ENCODE measurements around the gene PCDHB9. TPM values are rescaled to one million over a fixed set of nuclear protein-coding genes. Genes with fewer than 3 reads are reported as not detected.
"Not testable (repeated sequence)": the region's sequence is repeated elsewhere in the genome, so short reads cannot be mapped to it uniquely, and the experiment has no call there.

The PCDHB9 gene
- total RNA-seq, 1 experiment from 2014 or later = not detected

DNA sequence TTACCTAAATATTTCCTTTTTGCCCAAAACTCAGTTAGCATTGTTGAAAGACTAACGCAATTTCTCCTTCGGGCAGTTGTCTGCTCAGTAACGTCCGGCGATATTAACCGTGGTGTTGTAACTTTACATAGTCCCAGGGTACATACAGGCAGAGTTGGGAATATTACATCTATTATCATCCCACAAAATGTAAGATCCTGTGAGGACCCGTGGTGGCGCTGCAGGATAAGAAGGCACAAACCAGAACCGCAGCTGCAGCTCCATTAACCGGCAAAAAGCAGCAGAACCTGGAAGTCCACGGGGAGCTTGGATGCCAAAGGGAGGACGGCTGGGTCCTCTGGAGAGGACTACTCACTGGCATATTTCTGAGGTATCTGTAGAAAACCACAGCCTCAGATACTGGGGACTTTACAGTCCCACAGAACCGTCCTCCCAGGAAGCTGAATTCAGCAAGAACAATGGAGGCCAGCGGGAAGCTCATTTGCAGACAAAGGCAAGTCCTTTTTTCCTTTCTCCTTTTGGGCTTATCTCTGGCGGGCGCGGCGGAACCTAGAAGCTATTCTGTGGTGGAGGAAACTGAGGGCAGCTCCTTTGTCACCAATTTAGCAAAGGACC is 9.3 kb upstream of the PCDHB9 start, which contains the start of gene PCDHB8:
PCDHB8 (plus strand) TSS at position 214 of the 615 bp plus-strand sequence; CDS start at position 459, 245 bp downstream.
- not testable (repeated sequence) for H3K27me3 ChIP-seq (ENCODE audit: control insufficient read depth, insufficient read depth, low read length); H3K36me3 ChIP-seq (replicated peaks; ENCODE audit: control insufficient read depth, insufficient read depth, low read length); H3K4me3 ChIP-seq (ENCODE audit: insufficient read depth, low read depth, low read length)
- peak; percentile 51 for DNase-seq

DNA sequence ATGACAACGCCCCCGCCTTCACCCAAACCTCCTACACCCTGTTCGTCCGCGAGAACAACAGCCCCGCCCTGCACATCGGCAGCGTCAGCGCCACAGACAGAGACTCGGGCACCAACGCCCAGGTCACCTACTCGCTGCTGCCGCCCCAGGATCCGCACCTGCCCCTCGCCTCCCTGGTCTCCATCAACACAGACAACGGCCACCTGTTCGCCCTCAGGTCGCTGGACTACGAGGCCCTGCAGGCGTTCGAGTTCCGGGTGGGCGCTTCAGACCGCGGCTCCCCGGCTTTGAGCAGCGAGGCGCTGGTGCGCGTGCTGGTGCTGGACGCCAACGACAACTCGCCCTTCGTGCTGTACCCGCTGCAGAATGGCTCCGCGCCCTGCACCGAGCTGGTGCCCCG is 7.6 kb upstream of the PCDHB9 start:
- H3K4me3 ChIP-seq (ENCODE audit: insufficient read depth, low read depth, low read length); H3K36me3 ChIP-seq (replicated peaks; ENCODE audit: control insufficient read depth, insufficient read depth, low read length); DNase-seq; H3K27me3 ChIP-seq (ENCODE audit: control insufficient read depth, insufficient read depth, low read length): not testable (repeated sequence)

DNA sequence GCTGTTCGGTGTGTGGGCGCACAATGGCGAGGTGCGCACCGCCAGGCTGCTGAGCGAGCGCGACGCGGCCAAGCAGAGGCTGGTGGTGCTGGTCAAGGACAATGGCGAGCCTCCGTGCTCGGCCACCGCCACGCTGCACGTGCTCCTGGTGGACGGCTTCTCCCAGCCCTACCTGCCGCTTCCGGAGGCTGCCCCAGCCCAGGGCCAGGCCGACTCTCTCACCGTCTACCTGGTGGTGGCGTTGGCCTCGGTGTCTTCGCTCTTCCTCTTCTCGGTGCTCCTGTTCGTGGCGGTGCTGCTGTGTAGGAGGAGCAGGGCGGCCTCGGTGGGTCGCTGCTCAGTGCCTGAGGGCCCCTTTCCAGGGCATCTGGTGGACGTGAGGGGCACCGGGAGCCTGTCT is 7.1 kb upstream of the PCDHB9 start:
- H3K27me3 ChIP-seq (ENCODE audit: control insufficient read depth, insufficient read depth, low read length); DNase-seq; H3K4me3 ChIP-seq (ENCODE audit: insufficient read depth, low read depth, low read length); H3K36me3 ChIP-seq (replicated peaks; ENCODE audit: control insufficient read depth, insufficient read depth, low read length): not testable (repeated sequence)

- Histone ChIP-seq H3K27me3 (ENCODE audit: control insufficient read depth, insufficient read depth, low read length) (no peaks in the 10 kb centered on the region), H3K4me3 (ENCODE audit: insufficient read depth, low read depth, low read length) (no peak overlapping the region)
- DNase-seq = no peak
Measured at GRCh38 chr5:141180313-141180712, 6.6 kb upstream of the PCDHB9 start.

GRCh38 chr5:141182248-141182647 is 4.7 kb upstream of the PCDHB9 start, which contains the start of gene PCDHB16:
Gene PCDHB16, plus strand, starts transcription at chr5:141182387. Its CDS starts 173 bp downstream, at chr5:141182560.
- Histone ChIP-seq H3K36me3 (replicated peaks; ENCODE audit: control insufficient read depth, insufficient read depth, low read length) (no peaks in the 10 kb centered on the region), H3K27me3 (ENCODE audit: control insufficient read depth, insufficient read depth, low read length) (no peaks in the 10 kb centered on the region), H3K4me3 (ENCODE audit: insufficient read depth, low read depth, low read length) (no peak within 1 kb of the TSS)
- DNase-seq = peak; percentile 81

More at GRCh38 chr5:141180313-141180712, 6.6 kb upstream of the PCDHB9 start:
- H3K36me3 ChIP-seq (replicated peaks; ENCODE audit: control insufficient read depth, insufficient read depth, low read length) = no peaks in the 10 kb centered on the region

DNA sequence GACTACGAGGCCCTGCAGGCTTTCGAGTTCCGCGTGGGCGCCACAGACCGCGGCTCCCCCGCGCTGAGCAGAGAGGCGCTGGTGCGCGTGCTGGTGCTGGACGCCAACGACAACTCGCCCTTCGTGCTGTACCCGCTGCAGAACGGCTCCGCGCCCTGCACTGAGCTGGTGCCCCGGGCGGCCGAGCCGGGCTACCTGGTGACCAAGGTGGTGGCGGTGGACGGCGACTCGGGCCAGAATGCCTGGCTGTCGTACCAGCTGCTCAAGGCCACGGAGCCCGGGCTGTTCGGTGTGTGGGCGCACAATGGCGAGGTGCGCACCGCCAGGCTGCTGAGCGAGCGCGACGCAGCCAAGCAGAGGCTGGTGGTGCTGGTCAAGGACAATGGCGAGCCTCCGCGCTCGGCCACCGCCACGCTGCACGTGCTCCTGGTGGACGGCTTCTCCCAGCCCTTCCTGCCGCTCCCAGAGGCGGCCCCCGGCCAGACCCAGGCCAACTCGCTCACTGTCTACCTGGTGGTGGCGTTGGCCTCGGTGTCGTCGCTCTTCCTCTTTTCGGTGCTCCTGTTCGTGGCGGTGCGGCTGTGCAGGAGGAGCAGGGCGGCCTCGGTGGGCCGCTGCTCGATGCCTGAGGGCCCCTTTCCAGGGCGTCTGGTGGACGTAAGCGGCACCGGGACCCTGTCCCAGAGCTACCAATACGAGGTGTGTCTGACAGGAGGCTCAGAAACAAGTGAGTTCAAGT is 2.7 kb upstream of the PCDHB9 start:
- not testable (repeated sequence) for H3K36me3 ChIP-seq (replicated peaks; ENCODE audit: control insufficient read depth, insufficient read depth, low read length); H3K4me3 ChIP-seq (ENCODE audit: insufficient read depth, low read depth, low read length); H3K27me3 ChIP-seq (ENCODE audit: control insufficient read depth, insufficient read depth, low read length); DNase-seq

DNA sequence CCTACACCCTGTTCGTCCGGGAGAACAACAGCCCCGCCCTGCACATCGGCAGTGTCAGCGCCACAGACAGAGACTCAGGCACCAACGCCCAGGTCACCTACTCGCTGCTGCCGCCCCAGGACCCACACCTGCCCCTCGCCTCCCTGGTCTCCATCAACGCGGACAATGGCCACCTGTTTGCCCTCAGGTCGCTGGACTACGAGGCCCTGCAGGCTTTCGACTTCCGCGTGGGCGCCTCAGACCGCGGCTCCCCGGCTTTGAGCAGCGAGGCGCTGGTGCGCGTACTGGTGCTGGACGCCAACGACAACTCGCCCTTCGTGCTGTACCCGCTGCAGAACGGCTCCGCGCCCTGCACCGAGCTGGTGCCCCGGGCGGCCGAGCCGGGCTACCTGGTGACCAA is 1.7 kb downstream of the PCDHB9 start:
- not testable (repeated sequence) for DNase-seq; H3K27me3 ChIP-seq (ENCODE audit: control insufficient read depth, insufficient read depth, low read length); H3K36me3 ChIP-seq (replicated peaks; ENCODE audit: control insufficient read depth, insufficient read depth, low read length); H3K4me3 ChIP-seq (ENCODE audit: insufficient read depth, low read depth, low read length)

GRCh38 chr5:141189131-141189530 is 2.2 kb downstream of the PCDHB9 start:
- H3K27me3 ChIP-seq (ENCODE audit: control insufficient read depth, insufficient read depth, low read length); DNase-seq; H3K36me3 ChIP-seq (replicated peaks; ENCODE audit: control insufficient read depth, insufficient read depth, low read length); H3K4me3 ChIP-seq (ENCODE audit: insufficient read depth, low read depth, low read length): not testable (repeated sequence)

GRCh38 chr5:141192110-141192725 is 5.3 kb downstream of the PCDHB9 start, which contains the start of gene PCDHB10:
Gene PCDHB10, plus strand, starts transcription at chr5:141192353. Its CDS starts 200 bp downstream, at chr5:141192553.
- H3K4me3 ChIP-seq (ENCODE audit: insufficient read depth, low read depth, low read length) = no peak within 1 kb of the TSS; the same call in 1 of the 2 replicates
- peak; percentile 80 for DNase-seq
- no peaks in the 10 kb centered on the region for H3K27me3 ChIP-seq (ENCODE audit: control insufficient read depth, insufficient read depth, low read length)
- H3K36me3 ChIP-seq (replicated peaks; ENCODE audit: control insufficient read depth, insufficient read depth, low read length) = no peaks in the 10 kb centered on the region

DNA sequence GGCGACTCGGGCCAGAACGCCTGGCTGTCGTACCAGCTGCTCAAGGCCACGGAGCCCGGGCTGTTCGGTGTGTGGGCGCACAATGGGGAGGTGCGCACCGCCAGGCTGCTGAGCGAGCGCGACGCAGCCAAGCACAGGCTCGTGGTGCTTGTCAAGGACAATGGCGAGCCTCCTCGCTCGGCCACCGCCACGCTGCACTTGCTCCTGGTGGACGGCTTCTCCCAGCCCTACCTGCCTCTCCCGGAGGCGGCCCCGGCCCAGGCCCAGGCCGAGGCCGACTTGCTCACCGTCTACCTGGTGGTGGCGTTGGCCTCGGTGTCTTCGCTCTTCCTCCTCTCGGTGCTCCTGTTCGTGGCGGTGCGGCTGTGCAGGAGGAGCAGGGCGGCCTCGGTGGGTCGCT is 7.4 kb downstream of the PCDHB9 start:
- not testable (repeated sequence) for DNase-seq; H3K36me3 ChIP-seq (replicated peaks; ENCODE audit: control insufficient read depth, insufficient read depth, low read length); H3K4me3 ChIP-seq (ENCODE audit: insufficient read depth, low read depth, low read length); H3K27me3 ChIP-seq (ENCODE audit: control insufficient read depth, insufficient read depth, low read length)

- Histone ChIP-seq H3K36me3 (replicated peaks; ENCODE audit: control insufficient read depth, insufficient read depth, low read length) (no peaks in the 10 kb centered on the region), H3K4me3 (ENCODE audit: insufficient read depth, low read depth, low read length) (no peak overlapping the region), H3K27me3 (ENCODE audit: control insufficient read depth, insufficient read depth, low read length) (no peaks in the 10 kb centered on the region)
- DNase-seq = no peak
Measured at GRCh38 chr5:141196363-141196762, 9.4 kb downstream of the PCDHB9 start.

DNA sequence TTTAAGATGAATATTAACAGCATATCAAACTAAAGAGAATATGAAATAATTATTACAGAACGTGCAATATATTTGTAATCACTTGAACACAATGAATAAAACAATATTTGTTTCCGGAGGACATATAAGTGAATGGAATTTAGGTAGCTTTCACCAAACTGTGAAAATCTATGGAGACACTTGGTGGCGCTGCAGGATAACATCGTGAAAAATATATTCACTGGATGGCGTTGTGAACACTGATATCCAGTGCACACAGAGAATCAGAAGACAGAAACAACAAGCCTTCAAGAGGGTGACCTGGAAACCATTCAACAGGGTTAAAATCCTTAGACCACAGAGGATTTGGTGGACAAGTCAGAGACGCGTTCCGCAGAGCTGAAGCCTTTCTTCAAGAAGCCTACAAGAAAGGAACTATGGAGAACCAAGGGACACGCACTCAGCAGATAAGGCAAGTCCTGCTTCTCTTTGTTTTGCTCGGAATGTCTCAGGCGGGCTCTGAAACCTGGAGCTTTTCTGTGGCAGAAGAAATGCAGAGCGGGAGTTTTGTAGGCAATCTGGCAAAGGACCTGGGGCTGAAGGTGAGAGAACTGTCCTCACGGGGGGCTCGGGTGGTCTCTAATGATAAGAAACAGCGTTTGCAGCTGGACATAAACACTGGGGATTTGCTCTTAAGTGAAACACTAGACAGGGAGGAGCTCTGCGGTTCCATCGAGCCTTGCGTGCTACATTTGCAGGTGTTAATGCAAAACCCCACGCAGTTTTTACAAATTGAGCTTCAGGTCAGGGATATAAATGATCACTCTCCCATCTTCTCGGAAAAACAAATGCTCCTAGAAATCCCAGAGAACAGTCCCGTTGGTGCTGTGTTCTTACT is 12.6 kb downstream of the PCDHB9 start, which contains the start of gene PCDHB11:
PCDHB11 (plus strand) TSS at position 269 of the 877 bp plus-strand sequence; CDS start at position 417, 148 bp downstream.
- Histone ChIP-seq H3K4me3 (ENCODE audit: insufficient read depth, low read depth, low read length) (no peak within 1 kb of the TSS), H3K27me3 (ENCODE audit: control insufficient read depth, insufficient read depth, low read length) (no peaks in the 10 kb centered on the region), H3K36me3 (replicated peaks; ENCODE audit: control insufficient read depth, insufficient read depth, low read length) (no peaks in the 10 kb centered on the region)
- peak; percentile 59 for DNase-seq

GRCh38 chr5:141201126-141201525 is 14.2 kb downstream of the PCDHB9 start:
- H3K36me3 ChIP-seq (replicated peaks; ENCODE audit: control insufficient read depth, insufficient read depth, low read length); H3K27me3 ChIP-seq (ENCODE audit: control insufficient read depth, insufficient read depth, low read length); H3K4me3 ChIP-seq (ENCODE audit: insufficient read depth, low read depth, low read length); DNase-seq: not testable (repeated sequence)

GRCh38 chr5:141201646-141202045 is 14.7 kb downstream of the PCDHB9 start:
- H3K27me3 ChIP-seq (ENCODE audit: control insufficient read depth, insufficient read depth, low read length); DNase-seq; H3K36me3 ChIP-seq (replicated peaks; ENCODE audit: control insufficient read depth, insufficient read depth, low read length); H3K4me3 ChIP-seq (ENCODE audit: insufficient read depth, low read depth, low read length): not testable (repeated sequence)
